ENCODE results near the gene MAG. TPM values are rescaled to one million over a fixed set of nuclear protein-coding genes. Genes with fewer than 3 reads are reported as not detected.

MAG gene
- total and polyA plus RNA-seq, 10 of the 15 experiments (the other 5 are each of a cell fraction or from before 2014, with no cell fraction given), result 0.03 to 0.82 (median 0.17) TPM; not detected in 2

DNA sequence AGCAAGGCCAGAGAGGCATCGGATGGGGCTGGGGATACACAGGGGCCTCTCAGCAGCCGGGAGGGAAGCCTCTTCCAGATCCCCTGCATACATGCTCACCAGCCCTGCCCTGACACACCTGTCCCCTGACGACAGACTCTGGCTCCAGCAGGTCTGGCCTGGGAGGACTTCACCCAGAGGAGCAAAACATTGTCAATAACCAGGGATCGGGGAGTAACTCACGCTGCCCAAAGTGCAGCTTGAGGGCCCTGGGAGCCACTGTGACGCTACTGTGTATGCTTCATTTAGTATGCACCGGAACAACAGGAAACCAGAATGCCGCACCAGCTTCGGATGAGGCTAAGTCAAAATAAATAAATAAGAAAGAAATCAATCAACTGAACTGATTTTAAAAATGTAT is 24.6 kb downstream of the MAG start (continued):
- no peak for TF ChIP-seq JUND (IDR thresholded peaks at IDR 0.05; ENCODE audit: low read depth, low read length)
- TF ChIP-seq, protein P1, sequence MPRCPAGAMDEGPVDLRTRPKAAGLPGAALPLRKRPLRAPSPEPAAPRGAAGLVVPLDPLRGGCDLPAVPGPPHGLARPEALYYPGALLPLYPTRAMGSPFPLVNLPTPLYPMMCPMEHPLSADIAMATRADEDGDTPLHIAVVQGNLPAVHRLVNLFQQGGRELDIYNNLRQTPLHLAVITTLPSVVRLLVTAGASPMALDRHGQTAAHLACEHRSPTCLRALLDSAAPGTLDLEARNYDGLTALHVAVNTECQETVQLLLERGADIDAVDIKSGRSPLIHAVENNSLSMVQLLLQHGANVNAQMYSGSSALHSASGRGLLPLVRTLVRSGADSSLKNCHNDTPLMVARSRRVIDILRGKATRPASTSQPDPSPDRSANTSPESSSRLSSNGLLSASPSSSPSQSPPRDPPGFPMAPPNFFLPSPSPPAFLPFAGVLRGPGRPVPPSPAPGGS (IDR thresholded peaks at IDR 0.05; ENCODE audit: borderline replicate concordance, insufficient read depth, low read depth, low read length, poor library complexity, severe bottlenecking), result no peak
- TF ChIP-seq HDGF (IDR thresholded peaks at IDR 0.05), result no peak
- TF ChIP-seq NFYA (IDR thresholded peaks at IDR 0.05; ENCODE audit: borderline replicate concordance, low read depth, low read length), result no peak

DNA sequence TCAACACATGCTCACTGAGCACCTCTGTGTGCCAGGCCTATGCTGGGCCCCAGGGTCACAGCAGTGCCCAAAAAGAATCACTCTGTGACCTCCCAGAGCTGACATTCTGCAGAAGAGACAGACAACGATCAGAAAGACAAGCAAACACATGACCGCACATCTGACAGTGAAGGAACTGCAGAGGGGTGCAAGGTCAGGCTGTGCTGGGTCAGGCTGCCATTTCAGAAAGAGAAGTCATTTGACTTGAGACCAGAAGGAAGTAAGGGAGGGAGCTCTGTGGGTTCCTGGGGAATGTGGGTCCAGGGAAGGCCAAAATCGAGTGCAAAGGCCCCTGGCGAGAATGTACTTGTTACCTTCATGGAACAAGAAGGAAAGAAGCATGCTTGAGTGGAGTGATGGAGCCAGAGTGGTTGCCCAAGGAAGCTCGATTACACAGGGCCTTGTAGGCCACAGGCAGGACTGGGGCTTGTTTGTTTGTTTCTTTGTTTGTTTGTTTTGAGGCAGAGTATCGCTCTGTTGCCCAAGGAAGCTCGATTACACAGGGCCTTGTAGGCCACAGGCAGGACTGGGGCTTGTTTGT is 25.6 kb downstream of the MAG start:
- no peak overlapping the region for H3K9ac ChIP-seq (ENCODE audit: control insufficient read depth, insufficient read depth, low read length)
- ChIA-PET CTCF (interaction anchor here (0.9 to 4.7 kb wide), 5 partner anchors 11 to 178 kb away, joined by 4 to 35 read pairs (median 5); partner anchors contain the start of gene CD22), SMC1A (ENCODE audit: uncharacterized antibody, unreplicated experiment) (interaction anchor here (1.3 to 11.0 kb wide), 3 partner anchors 13 to 36 kb away, joined by 3 to 122 read pairs (median 4); no protein-coding TSS in a partner anchor), POLR2A (interaction anchor here (0.5 to 0.9 kb wide), 2 partner anchors 17 to 27 kb away, joined by 3 to 4 read pairs; no protein-coding TSS in a partner anchor), RAD21 (ENCODE audit: unreplicated experiment) (interaction anchor here (4.5 kb wide), 1 partner anchor 14 kb away, joined by 54 read pairs; the partner anchor contains the start of gene CD22)
- intact Hi-C loops (cut with micrococcal nuclease; ENCODE audit: unreplicated experiment), result no loop called here
- H3K4me2 ChIP-seq (ENCODE audit: control insufficient read depth, insufficient read depth), result no peak overlapping the region
- no peaks in the 10 kb centered on the region for H3K79me2 ChIP-seq (ENCODE audit: control insufficient read depth, insufficient read depth, low read length)
- peaks cover 2% of the 10 kb centered on the region; the same call in 2 of the 3 replicates for H3K9me3 ChIP-seq (replicated peaks; ENCODE audit: control insufficient read depth, insufficient read depth, low read length)
- H4K20me1 ChIP-seq (ENCODE audit: control insufficient read depth, insufficient read depth), result no peaks in the 10 kb centered on the region
- no peaks in the 10 kb centered on the region for H3K36me3 ChIP-seq (ENCODE audit: control insufficient read depth in 2 of 2, insufficient read depth in 2 of 2, low read length in 1 of 2)
- no peaks in the 10 kb centered on the region for H3K27me3 ChIP-seq (replicated peaks in 1 of 2; ENCODE audit: control insufficient read depth in 2 of 2, insufficient read depth in 2 of 2, low read length in 1 of 2)
- ATAC-seq (no peak), FAIRE-seq (no peak), DNase-seq (ENCODE audit: low read depth, low spot score) (no peak)
- 56% methylated on average over 7 of the region's 7 CpGs for WGBS (ENCODE audit: insufficient coverage, insufficient replicate concordance, low lambda C conversion rate, missing lambda C conversion rate)
- no peak overlapping the region for H3K27ac ChIP-seq (ENCODE audit: control insufficient read depth, insufficient read depth)
- in situ Hi-C loops (cut with MboI), result no loop called here
- H2AFZ ChIP-seq (ENCODE audit: control insufficient read depth, low read depth, low read length), result no peak overlapping the region
- H3K4me1 ChIP-seq (ENCODE audit: control insufficient read depth, insufficient read depth, low read length), result peaks cover 21% of the 10 kb centered on the region
- BruUV-seq (replicated peaks), result no TSS peak
- no peak overlapping the region for H3K4me3 ChIP-seq
- TF ChIP-seq CEBPB (IDR thresholded peaks at IDR 0.05; ENCODE audit: borderline replicate concordance in 1 of 2, low read depth in 2 of 2, low read length in 2 of 2) (no peak), SUPT20H (IDR thresholded peaks at IDR 0.05; ENCODE audit: borderline replicate concordance, control insufficient read depth, low read depth, low read length) (no peak), RELA (IDR thresholded peaks at IDR 0.05; ENCODE audit: borderline replicate concordance, partially characterized antibody) (no peak), SIN3A (IDR thresholded peaks at IDR 0.05; ENCODE audit: low read depth, low read length) (no peak), KLF5 (IDR thresholded peaks at IDR 0.05; ENCODE audit: partially characterized antibody) (no peak), WRNIP1 (IDR thresholded peaks at IDR 0.05; ENCODE audit: borderline replicate concordance, low read depth, low read length) (no peak)
- TF ChIP-seq, protein P2, sequence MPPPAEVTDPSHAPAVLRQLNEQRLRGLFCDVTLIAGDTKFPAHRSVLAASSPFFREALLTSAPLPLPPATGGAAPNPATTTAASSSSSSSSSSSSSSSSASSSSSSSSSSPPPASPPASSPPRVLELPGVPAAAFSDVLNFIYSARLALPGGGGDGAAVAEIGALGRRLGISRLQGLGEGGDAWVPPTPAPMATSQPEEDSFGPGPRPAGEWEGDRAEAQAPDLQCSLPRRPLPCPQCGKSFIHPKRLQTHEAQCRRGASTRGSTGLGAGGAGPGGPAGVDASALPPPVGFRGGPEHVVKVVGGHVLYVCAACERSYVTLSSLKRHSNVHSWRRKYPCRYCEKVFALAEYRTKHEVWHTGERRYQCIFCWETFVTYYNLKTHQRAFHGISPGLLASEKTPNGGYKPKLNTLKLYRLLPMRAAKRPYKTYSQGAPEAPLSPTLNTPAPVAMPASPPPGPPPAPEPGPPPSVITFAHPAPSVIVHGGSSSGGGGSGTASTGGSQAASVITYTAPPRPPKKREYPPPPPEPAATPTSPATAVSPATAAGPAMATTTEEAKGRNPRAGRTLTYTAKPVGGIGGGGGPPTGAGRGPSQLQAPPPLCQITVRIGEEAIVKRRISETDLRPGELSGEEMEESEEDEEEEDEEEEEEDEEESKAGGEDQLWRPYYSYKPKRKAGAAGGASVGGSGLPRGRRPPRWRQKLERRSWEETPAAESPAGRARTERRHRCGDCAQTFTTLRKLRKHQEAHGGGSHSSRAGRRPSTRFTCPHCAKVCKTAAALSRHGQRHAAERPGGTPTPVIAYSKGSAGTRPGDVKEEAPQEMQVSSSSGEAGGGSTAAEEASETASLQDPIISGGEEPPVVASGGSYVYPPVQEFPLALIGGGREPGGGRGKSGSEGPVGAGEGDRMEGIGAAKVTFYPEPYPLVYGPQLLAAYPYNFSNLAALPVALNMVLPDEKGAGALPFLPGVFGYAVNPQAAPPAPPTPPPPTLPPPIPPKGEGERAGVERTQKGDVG (CRISPR knock-in tag; IDR thresholded peaks at IDR 0.05), result no peak
- TF ChIP-seq, protein P3, sequence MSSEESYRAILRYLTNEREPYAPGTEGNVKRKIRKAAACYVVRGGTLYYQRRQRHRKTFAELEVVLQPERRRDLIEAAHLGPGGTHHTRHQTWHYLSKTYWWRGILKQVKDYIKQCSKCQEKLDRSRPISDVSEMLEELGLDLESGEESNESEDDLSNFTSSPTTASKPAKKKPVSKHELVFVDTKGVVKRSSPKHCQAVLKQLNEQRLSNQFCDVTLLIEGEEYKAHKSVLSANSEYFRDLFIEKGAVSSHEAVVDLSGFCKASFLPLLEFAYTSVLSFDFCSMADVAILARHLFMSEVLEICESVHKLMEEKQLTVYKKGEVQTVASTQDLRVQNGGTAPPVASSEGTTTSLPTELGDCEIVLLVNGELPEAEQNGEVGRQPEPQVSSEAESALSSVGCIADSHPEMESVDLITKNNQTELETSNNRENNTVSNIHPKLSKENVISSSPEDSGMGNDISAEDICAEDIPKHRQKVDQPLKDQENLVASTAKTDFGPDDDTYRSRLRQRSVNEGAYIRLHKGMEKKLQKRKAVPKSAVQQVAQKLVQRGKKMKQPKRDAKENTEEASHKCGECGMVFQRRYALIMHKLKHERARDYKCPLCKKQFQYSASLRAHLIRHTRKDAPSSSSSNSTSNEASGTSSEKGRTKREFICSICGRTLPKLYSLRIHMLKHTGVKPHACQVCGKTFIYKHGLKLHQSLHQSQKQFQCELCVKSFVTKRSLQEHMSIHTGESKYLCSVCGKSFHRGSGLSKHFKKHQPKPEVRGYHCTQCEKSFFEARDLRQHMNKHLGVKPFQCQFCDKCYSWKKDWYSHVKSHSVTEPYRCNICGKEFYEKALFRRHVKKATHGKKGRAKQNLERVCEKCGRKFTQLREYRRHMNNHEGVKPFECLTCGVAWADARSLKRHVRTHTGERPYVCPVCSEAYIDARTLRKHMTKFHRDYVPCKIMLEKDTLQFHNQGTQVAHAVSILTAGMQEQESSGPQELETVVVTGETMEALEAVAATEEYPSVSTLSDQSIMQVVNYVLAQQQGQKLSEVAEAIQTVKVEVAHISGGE (CRISPR knock-in tag; IDR thresholded peaks at IDR 0.05), result no peak

All from GM12878 (cell line).